HCT116 (cell line): ENCODE results near the gene RAD51AP2.

Source experiments
- CEBPB ChIP-seq: IDR thresholded peaks from 2 replicates; pipeline ENCODE4 v1.6.1; 2012; ENCODE audit warnings: low read depth
- ELF1 ChIP-seq: IDR thresholded peaks from 2 replicates; pipeline ENCODE4 v1.6.1; 2012; ENCODE audit warnings: low read depth, borderline replicate concordance
- EZH2 ChIP-seq: fragments of 200-600 bp; sonication (generic); IDR thresholded peaks from 2 replicates; pipeline ENCODE4 v1.6.1; 2017; ENCODE audit warnings: antibody characterized with exemption, mixed run types
- EZH2phosphoT487 ChIP-seq: fragments of 200-600 bp; IDR thresholded peaks from 2 replicates; pipeline ENCODE4 v1.6.1; 2018; ENCODE audit warnings: antibody characterized with exemption, borderline replicate concordance
- FOSL1 ChIP-seq: IDR thresholded peaks from 2 replicates; pipeline ENCODE4 v1.6.1; 2012; ENCODE audit warnings: low read depth
- JUND ChIP-seq: IDR thresholded peaks from 2 replicates; pipeline ENCODE4 v1.6.1; 2012
- POLR2A ChIP-seq: IDR thresholded peaks from 2 replicates; pipeline ENCODE4 v1.7.0; 2011; ENCODE audit warnings: borderline replicate concordance; ENCODE audit not compliant: insufficient read depth, insufficient read length; ENCODE audit errors: extremely low read depth
- POLR2AphosphoS5 ChIP-seq: IDR thresholded peaks from 2 replicates; pipeline ENCODE4 v1.6.1; 2011; ENCODE audit warnings: mild to moderate bottlenecking, low read depth, low read length, moderate library complexity
- SP1 ChIP-seq: IDR thresholded peaks from 2 replicates; pipeline ENCODE4 v1.6.1; 2012; ENCODE audit warnings: low read depth
- TCF7L2 ChIP-seq: IDR thresholded peaks from 2 replicates; pipeline ENCODE4 v1.7.0; 2011; ENCODE audit warnings: borderline replicate concordance, inconsistent platforms; ENCODE audit not compliant: insufficient read depth, insufficient read length; ENCODE audit errors: extremely low read depth
- ZNF274 ChIP-seq: fragments of 200-500 bp; sonication (Bioruptor generic); IDR thresholded peaks from 2 replicates; pipeline ENCODE4 v1.6.1; 2014; ENCODE audit warnings: mild to moderate bottlenecking, low read depth, low read length, inconsistent platforms
- TF ChIP-seq, protein P1 (sequence below), 3 experiments: fragments of 200-600 bp in 1 of 3; sonication (generic) in 1 of 3; IDR thresholded peaks in 2 of 3; conservative IDR thresholded peaks in 1 of 3; 2 replicates each; pipeline ENCODE4 v1.5.1; 2012 to 2017; ENCODE audit warnings: low read depth in 2 of 3, low read length in 2 of 3, antibody characterized with exemption in 1 of 3, borderline replicate concordance in 1 of 3, control low read depth in 1 of 3, mild to moderate bottlenecking in 1 of 3, mixed read lengths in 1 of 3, mixed run types in 1 of 3, moderate library complexity in 1 of 3; ENCODE audit not compliant: insufficient read depth in 1 of 3

DNA sequence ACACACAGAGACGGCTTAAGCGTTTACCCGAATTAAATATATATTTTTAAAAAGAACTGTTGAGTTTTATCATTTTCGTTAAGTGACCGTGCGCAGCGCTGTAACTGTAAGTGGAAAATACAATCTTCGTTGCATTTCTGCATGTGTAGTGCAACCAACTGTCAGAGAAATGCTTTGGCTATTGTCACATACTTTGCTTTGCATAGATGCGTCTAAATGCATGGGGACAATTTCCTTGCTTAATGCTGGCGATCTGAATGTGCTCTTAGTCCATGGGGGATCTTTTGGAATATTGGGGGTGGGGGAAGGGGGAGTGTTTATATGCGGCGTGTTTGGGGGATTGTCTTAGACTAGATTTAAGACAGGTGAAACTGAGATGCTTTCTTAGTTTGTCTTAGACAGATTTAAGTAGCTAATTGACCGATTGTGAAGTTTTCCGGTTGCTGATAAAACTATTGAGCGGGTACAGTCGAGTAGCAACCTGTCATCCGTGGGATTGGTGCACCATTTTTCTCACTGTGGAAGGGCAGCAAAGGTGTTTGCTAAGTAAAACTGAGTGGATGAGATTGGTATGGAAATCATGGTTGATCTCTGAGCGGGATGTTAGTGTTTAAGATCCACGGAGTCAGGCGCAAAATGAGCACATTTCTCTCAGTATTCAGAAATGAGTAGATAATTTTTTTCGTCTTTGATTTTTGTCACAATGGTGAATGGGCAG, 22.7 kb upstream of the RAD51AP2 start:
- no peak for TF ChIP-seq EZH2
- TF ChIP-seq, protein P1, sequence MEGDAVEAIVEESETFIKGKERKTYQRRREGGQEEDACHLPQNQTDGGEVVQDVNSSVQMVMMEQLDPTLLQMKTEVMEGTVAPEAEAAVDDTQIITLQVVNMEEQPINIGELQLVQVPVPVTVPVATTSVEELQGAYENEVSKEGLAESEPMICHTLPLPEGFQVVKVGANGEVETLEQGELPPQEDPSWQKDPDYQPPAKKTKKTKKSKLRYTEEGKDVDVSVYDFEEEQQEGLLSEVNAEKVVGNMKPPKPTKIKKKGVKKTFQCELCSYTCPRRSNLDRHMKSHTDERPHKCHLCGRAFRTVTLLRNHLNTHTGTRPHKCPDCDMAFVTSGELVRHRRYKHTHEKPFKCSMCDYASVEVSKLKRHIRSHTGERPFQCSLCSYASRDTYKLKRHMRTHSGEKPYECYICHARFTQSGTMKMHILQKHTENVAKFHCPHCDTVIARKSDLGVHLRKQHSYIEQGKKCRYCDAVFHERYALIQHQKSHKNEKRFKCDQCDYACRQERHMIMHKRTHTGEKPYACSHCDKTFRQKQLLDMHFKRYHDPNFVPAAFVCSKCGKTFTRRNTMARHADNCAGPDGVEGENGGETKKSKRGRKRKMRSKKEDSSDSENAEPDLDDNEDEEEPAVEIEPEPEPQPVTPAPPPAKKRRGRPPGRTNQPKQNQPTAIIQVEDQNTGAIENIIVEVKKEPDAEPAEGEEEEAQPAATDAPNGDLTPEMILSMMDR (IDR thresholded peaks at IDR 0.05 in 2 of 3, conservative IDR thresholded peaks at IDR 0.05 in 1 of 3; ENCODE audit: borderline replicate concordance in 1 of 3, insufficient read depth in 1 of 3, low read depth in 2 of 3, low read length in 2 of 3) = no peak
- no peak for TF ChIP-seq SP1
- TF ChIP-seq POLR2A = no peak
- no peak for TF ChIP-seq CEBPB
- no peak for TF ChIP-seq FOSL1
- no peak for TF ChIP-seq ZNF274
- TF ChIP-seq EZH2phosphoT487 = no peak
- no peak for TF ChIP-seq JUND
- TF ChIP-seq TCF7L2 = no peak
- TF ChIP-seq POLR2AphosphoS5 = no peak
- no peak for TF ChIP-seq ELF1
